GM19467 (cell line): ENCODE data around the gene PTPRN2.
"Not testable (repeated sequence)": the region's sequence is repeated elsewhere in the genome, so short reads cannot be mapped to it uniquely, and the experiment has no call there.

Source experiments
- ATAC-seq: cut with Tn5 transposase; IDR thresholded peaks from one replicate; pipeline ENCODE4 v1.9.1; 2021; ENCODE audit warnings: mild to moderate bottlenecking, moderate library complexity; ENCODE audit not compliant: unreplicated experiment

The PTPRN2 gene

GRCh38 chr7:157905651-157906461 lies 681.8 kb downstream of the PTPRN2 start:
- ATAC-seq = no peak

GRCh38 chr7:157904866-157905570 lies 682.6 kb downstream of the PTPRN2 start:
- ATAC-seq = no peak

GRCh38 chr7:157904211-157904865 lies 683.3 kb downstream of the PTPRN2 start:
- ATAC-seq = no peak

- no peak for ATAC-seq
Measured at GRCh38 chr7:157903710-157904109, 683.9 kb downstream of the PTPRN2 start.

- ATAC-seq = no peak
Measured at GRCh38 chr7:157903296-157903695, 684.3 kb downstream of the PTPRN2 start.

GRCh38 chr7:157901816-157902610 lies 685.6 kb downstream of the PTPRN2 start:
- ATAC-seq = not testable (repeated sequence)

GRCh38 chr7:157901166-157901565 lies 686.5 kb downstream of the PTPRN2 start:
- no peak for ATAC-seq

GRCh38 chr7:157900556-157900955 lies 687.1 kb downstream of the PTPRN2 start:
- no peak for ATAC-seq

- ATAC-seq = no peak
Measured at GRCh38 chr7:157900011-157900410, 687.6 kb downstream of the PTPRN2 start.

- ATAC-seq = no peak
Measured at GRCh38 chr7:157898802-157899505, 688.7 kb downstream of the PTPRN2 start.

- no peak for ATAC-seq
Measured at GRCh38 chr7:157898261-157898660, 689.4 kb downstream of the PTPRN2 start.

GRCh38 chr7:157897681-157898080 lies 689.9 kb downstream of the PTPRN2 start:
- no peak for ATAC-seq

GRCh38 chr7:157896774-157897555 lies 690.7 kb downstream of the PTPRN2 start:
- no peak for ATAC-seq

- ATAC-seq = not testable (repeated sequence)
Measured at GRCh38 chr7:157896376-157896675, 691.3 kb downstream of the PTPRN2 start.

GRCh38 chr7:157895520-157896375 lies 691.9 kb downstream of the PTPRN2 start:
- no peak for ATAC-seq

GRCh38 chr7:157895098-157895497 lies 692.5 kb downstream of the PTPRN2 start:
- ATAC-seq = not testable (repeated sequence)

- no peak for ATAC-seq
Measured at GRCh38 chr7:157893535-157894044, 694.0 kb downstream of the PTPRN2 start.

GRCh38 chr7:157892751-157893523 lies 694.7 kb downstream of the PTPRN2 start:
- no peak for ATAC-seq
